HL-60 (cell line): ENCODE data around the gene WDR70.

Experiments
- CTCF ChIP-seq: IDR thresholded peaks from one replicate; pipeline ENCODE4 v1.5.1; 2011; ENCODE audit warnings: low read length, control low read depth, inconsistent platforms; ENCODE audit not compliant: insufficient read depth
- GABPA ChIP-seq: IDR thresholded peaks from 2 replicates; pipeline ENCODE4 v1.6.1; 2012; ENCODE audit warnings: low read depth
- POLR2AphosphoS5 ChIP-seq: IDR thresholded peaks from 2 replicates; pipeline ENCODE4 v1.6.1; 2012; ENCODE audit warnings: low read depth
- TF ChIP-seq, protein P1 (sequence below): IDR thresholded peaks from 2 replicates; pipeline ENCODE4 v1.6.1; 2012; ENCODE audit warnings: low read depth; ENCODE audit not compliant: insufficient replicate concordance

DNA sequence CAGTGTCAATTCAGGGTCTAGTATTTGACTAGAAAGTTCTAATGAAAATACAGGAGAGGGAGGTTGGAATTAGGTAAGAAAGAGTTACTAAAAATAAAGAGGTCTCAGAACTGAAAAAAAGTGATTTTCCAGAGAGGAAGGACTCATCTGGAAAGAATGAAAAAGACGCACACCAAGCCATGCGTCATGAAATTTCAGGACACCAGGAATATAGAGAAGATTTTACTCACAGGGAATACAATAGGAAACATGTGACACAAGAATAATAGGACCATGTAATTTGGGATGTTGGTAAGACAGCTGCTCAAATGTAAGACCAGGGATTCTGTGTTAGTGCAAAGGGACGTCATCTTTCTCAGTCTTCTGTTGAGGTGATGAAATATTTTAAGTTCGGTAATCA, 236.1 kb downstream of the WDR70 start:
- TF ChIP-seq CTCF (no peak), POLR2AphosphoS5 (no peak), GABPA (no peak)
- TF ChIP-seq, protein P1, sequence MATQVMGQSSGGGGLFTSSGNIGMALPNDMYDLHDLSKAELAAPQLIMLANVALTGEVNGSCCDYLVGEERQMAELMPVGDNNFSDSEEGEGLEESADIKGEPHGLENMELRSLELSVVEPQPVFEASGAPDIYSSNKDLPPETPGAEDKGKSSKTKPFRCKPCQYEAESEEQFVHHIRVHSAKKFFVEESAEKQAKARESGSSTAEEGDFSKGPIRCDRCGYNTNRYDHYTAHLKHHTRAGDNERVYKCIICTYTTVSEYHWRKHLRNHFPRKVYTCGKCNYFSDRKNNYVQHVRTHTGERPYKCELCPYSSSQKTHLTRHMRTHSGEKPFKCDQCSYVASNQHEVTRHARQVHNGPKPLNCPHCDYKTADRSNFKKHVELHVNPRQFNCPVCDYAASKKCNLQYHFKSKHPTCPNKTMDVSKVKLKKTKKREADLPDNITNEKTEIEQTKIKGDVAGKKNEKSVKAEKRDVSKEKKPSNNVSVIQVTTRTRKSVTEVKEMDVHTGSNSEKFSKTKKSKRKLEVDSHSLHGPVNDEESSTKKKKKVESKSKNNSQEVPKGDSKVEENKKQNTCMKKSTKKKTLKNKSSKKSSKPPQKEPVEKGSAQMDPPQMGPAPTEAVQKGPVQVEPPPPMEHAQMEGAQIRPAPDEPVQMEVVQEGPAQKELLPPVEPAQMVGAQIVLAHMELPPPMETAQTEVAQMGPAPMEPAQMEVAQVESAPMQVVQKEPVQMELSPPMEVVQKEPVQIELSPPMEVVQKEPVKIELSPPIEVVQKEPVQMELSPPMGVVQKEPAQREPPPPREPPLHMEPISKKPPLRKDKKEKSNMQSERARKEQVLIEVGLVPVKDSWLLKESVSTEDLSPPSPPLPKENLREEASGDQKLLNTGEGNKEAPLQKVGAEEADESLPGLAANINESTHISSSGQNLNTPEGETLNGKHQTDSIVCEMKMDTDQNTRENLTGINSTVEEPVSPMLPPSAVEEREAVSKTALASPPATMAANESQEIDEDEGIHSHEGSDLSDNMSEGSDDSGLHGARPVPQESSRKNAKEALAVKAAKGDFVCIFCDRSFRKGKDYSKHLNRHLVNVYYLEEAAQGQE, result no peak
